NCI-H1092 (cell line): ENCODE measurements around the gene DCAF12.
A peak's percentile ranks its signal among the peaks of the same experiment; 100 is the strongest.
"Not testable (repeated sequence)": the region's sequence is repeated elsewhere in the genome, so short reads cannot be mapped to it uniquely, and the experiment has no call there.

ENCODE experiments used
- DNase-seq: peaks from one replicate; lab custom pipeline; 2025; lab: John Stamatoyannopoulos, UW

Gene DCAF12

GRCh38 chr9:34126207-34127034 lies at the start of gene DCAF12:
Gene DCAF12 (minus strand): TSS chr9:34126698. CDS start chr9:34126431, 267 bp downstream.
- DNase-seq, result peak; percentile 92

- DNase-seq, result no peak
These were observed 49.6 kb upstream of the DCAF12 start for GRCh38 chr9:34176089-34176488.

- no peak for DNase-seq
These were observed 45.4 kb upstream of the DCAF12 start for GRCh38 chr9:34171753-34172535.

GRCh38 chr9:34170237-34170991 lies 43.9 kb upstream of the DCAF12 start:
- DNase-seq, result no peak

GRCh38 chr9:34169125-34169524 lies 42.6 kb upstream of the DCAF12 start:
- DNase-seq, result no peak

GRCh38 chr9:34163434-34163833 lies 36.9 kb upstream of the DCAF12 start:
- DNase-seq, result no peak

GRCh38 chr9:34158362-34158869 lies 31.9 kb upstream of the DCAF12 start:
- no peak for DNase-seq

- DNase-seq, result no peak
These were observed 31.4 kb upstream of the DCAF12 start for GRCh38 chr9:34157898-34158297.

GRCh38 chr9:34157318-34157717 lies 30.8 kb upstream of the DCAF12 start:
- DNase-seq, result no peak

- no peak for DNase-seq
These were observed 27.6 kb upstream of the DCAF12 start for GRCh38 chr9:34154057-34154456.

GRCh38 chr9:34151398-34151797 lies 24.9 kb upstream of the DCAF12 start:
- no peak for DNase-seq

- no peak for DNase-seq
These were observed 18.7 kb upstream of the DCAF12 start for GRCh38 chr9:34145165-34145564.

GRCh38 chr9:34143116-34143515 lies 16.6 kb upstream of the DCAF12 start:
- DNase-seq, result no peak

GRCh38 chr9:34140853-34141252 lies 14.4 kb upstream of the DCAF12 start:
- no peak for DNase-seq

- no peak for DNase-seq
These were observed 13.1 kb upstream of the DCAF12 start for GRCh38 chr9:34139477-34140146.

GRCh38 chr9:34138644-34139043 lies 12.1 kb upstream of the DCAF12 start:
- not testable (repeated sequence) for DNase-seq

GRCh38 chr9:34134521-34134920 lies 8.0 kb upstream of the DCAF12 start:
- no peak for DNase-seq

GRCh38 chr9:34133436-34133949 lies 7.0 kb upstream of the DCAF12 start:
- DNase-seq, result no peak

GRCh38 chr9:34131571-34131970 lies 5.1 kb upstream of the DCAF12 start:
- DNase-seq, result no peak

GRCh38 chr9:34127035-34127948 lies 794 bp upstream of the DCAF12 start:
- no peak for DNase-seq
